Adrenal gland (tissue), 5 donors: ENCODE results near the gene KRTAP12-4.

Experiments used
- CTCF ChIP-seq, 6 experiments: fragments of 450-650 bp in 4 of 6; fragments of 200-600 bp in 2 of 6; sonication (generic) in 1 of 6; IDR thresholded peaks; 1 replicate in 5 of 6; 2 replicates in 1 of 6; pipeline versions ENCODE4 v1.5.1 to v1.8.0; 2016 to 2021; ENCODE audit warnings: antibody characterized with exemption in 6 of 6, mild to moderate bottlenecking in 2 of 6, moderate library complexity in 1 of 6
- POLR2A ChIP-seq, 2 donors: fragments of 450-650 bp; IDR thresholded peaks; one replicate each; pipeline ENCODE4 v1.6.1; 2017; ENCODE audit warnings: antibody characterized with exemption in 2 of 2, mild to moderate bottlenecking in 2 of 2, moderate library complexity in 1 of 2
- donor health status: DM: no; HTN: no; CAD: no.

GRCh38 chr21:44682580-44683151 is 28.2 kb upstream of the KRTAP12-4 start:
- TF ChIP-seq CTCF (IDR thresholded peaks at IDR 0.05) = no peak
- TF ChIP-seq POLR2A (IDR thresholded peaks at IDR 0.05) = no peak
